H9 (cell line): ENCODE data around the gene ALOX15B. TPM values are rescaled to one million over a fixed set of nuclear protein-coding genes. Genes with fewer than 3 reads are reported as not detected.

ENCODE experiments used
- DNase-seq: peaks from one replicate; pipeline ENCODE4 v3.0.0-alpha.2; 2017
- H2AFZ ChIP-seq: one replicate; pipeline ENCODE4 v1.6.1; 2013; ENCODE audit warnings: mild to moderate bottlenecking, low read length, control low read depth, moderate library complexity
- H2AK5ac ChIP-seq: 2 replicates; pipeline ENCODE4 v1.6.1; 2013; ENCODE audit warnings: low read length, control low read depth, mixed read lengths; ENCODE audit not compliant: insufficient read length
- H2BK120ac ChIP-seq: one replicate; pipeline ENCODE4 v1.6.1; 2013; ENCODE audit warnings: low read depth, mild to moderate bottlenecking, low read length, control low read depth, inconsistent platforms; ENCODE audit not compliant: poor library complexity, severe bottlenecking
- H2BK12ac ChIP-seq: 2 replicates; pipeline ENCODE4 v1.6.1; 2013; ENCODE audit warnings: low read length, control low read depth, mixed read lengths, low read depth; ENCODE audit not compliant: insufficient read length
- H2BK15ac ChIP-seq: 2 replicates; pipeline ENCODE4 v1.6.1; 2013; ENCODE audit warnings: low read depth, low read length, control low read depth
- H2BK20ac ChIP-seq: one replicate; pipeline ENCODE4 v1.6.1; 2013; ENCODE audit warnings: low read depth, mild to moderate bottlenecking, low read length, control low read depth, inconsistent platforms; ENCODE audit not compliant: poor library complexity, severe bottlenecking
- H2BK5ac ChIP-seq: 2 replicates; pipeline ENCODE4 v1.6.1; 2013; ENCODE audit warnings: low read length, control low read depth, mixed read lengths; ENCODE audit not compliant: insufficient read length
- H3K14ac ChIP-seq: 2 replicates; pipeline ENCODE4 v1.6.1; 2013; ENCODE audit warnings: low read length, control low read depth; ENCODE audit not compliant: insufficient read depth
- H3K18ac ChIP-seq: 2 replicates; pipeline ENCODE4 v1.6.1; 2013; ENCODE audit warnings: low read depth, mild to moderate bottlenecking, mixed read lengths, low read length, control low read depth; ENCODE audit not compliant: insufficient read length
- H3K23ac ChIP-seq: 2 replicates; pipeline ENCODE4 v1.6.1; 2013; ENCODE audit warnings: low read length, control low read depth, mixed read lengths, low read depth; ENCODE audit not compliant: insufficient read length
- H3K23me2 ChIP-seq: 2 replicates; pipeline ENCODE4 v1.6.1; 2013; ENCODE audit warnings: low read depth, mild to moderate bottlenecking, mixed read lengths, low read length, control low read depth; ENCODE audit not compliant: insufficient read length, poor library complexity, severe bottlenecking
- H3K27ac ChIP-seq: 2 replicates; pipeline ENCODE4 v1.5.1; 2013; ENCODE audit warnings: low read length, control low read depth, mixed read lengths, low read depth; ENCODE audit not compliant: insufficient read length
- H3K27me3 ChIP-seq: 2 replicates; pipeline ENCODE4 v1.6.1; 2013; ENCODE audit warnings: low read length, control low read depth, inconsistent platforms; ENCODE audit not compliant: insufficient read depth
- H3K4ac ChIP-seq: 2 replicates; pipeline ENCODE4 v1.6.1; 2013; ENCODE audit warnings: low read depth, mild to moderate bottlenecking, control low read depth, inconsistent platforms, low read length, moderate library complexity
- H3K4me1 ChIP-seq: 2 replicates; pipeline ENCODE4 v1.6.1; 2013; ENCODE audit warnings: low read length, control low read depth, inconsistent platforms; ENCODE audit not compliant: insufficient read depth
- H3K4me2 ChIP-seq: 2 replicates; pipeline ENCODE4 v1.6.1; 2013; ENCODE audit warnings: low read length, control low read depth, mixed read lengths; ENCODE audit not compliant: insufficient read length, insufficient read depth
- H3K56ac ChIP-seq: 2 replicates; pipeline ENCODE4 v1.6.1; 2013; ENCODE audit warnings: low read depth, mild to moderate bottlenecking, mixed read lengths, low read length, control low read depth; ENCODE audit not compliant: insufficient read length
- H3K79me1 ChIP-seq: 2 replicates; pipeline ENCODE4 v1.6.1; 2013; ENCODE audit warnings: low read depth, mild to moderate bottlenecking, moderate library complexity, low read length, control low read depth, inconsistent platforms; ENCODE audit not compliant: insufficient read depth, poor library complexity, severe bottlenecking
- H3K79me2 ChIP-seq: 2 replicates; pipeline ENCODE4 v1.6.1; 2013; ENCODE audit warnings: low read length, control low read depth, inconsistent platforms; ENCODE audit not compliant: insufficient read depth
- H3K9ac ChIP-seq: 2 replicates; pipeline ENCODE4 v1.6.1; 2013; ENCODE audit warnings: low read length, control low read depth, mixed read lengths; ENCODE audit not compliant: insufficient read length; ENCODE audit errors: extremely low read depth
- H3K9me3 ChIP-seq: one replicate; pipeline ENCODE4 v1.6.1; 2013; ENCODE audit warnings: low read depth, low read length, inconsistent platforms; ENCODE audit not compliant: control insufficient read depth
- H3T11ph ChIP-seq: one replicate; pipeline ENCODE4 v1.6.1; 2013; ENCODE audit warnings: mild to moderate bottlenecking, low read length, control low read depth, inconsistent platforms
- H4K20me1 ChIP-seq: one replicate; pipeline ENCODE4 v1.6.1; 2013; ENCODE audit not compliant: control insufficient read depth, insufficient read length, insufficient read depth
- H4K5ac ChIP-seq: 2 replicates; pipeline ENCODE4 v1.6.1; 2013; ENCODE audit warnings: low read depth, mild to moderate bottlenecking, mixed read lengths, low read length, control low read depth; ENCODE audit not compliant: insufficient read length
- H4K8ac ChIP-seq: replicated peaks from 2 replicates; pipeline ENCODE4 v1.6.1; 2013; ENCODE audit warnings: low read length, control low read depth, mixed read lengths, low read depth; ENCODE audit not compliant: insufficient read length
- H4K91ac ChIP-seq: 2 replicates; pipeline ENCODE4 v1.6.1; 2013; ENCODE audit warnings: low read depth, mild to moderate bottlenecking, moderate library complexity, mixed read lengths, low read length, control low read depth; ENCODE audit not compliant: insufficient read length
- H3K27ac Mint-ChIP-seq, 3 experiments: 2 replicates in 2 of 3; 3 replicates in 1 of 3; pipeline ENCODE4 v1.8.0; 2020 to 2021; ENCODE audit warnings: mixed read lengths in 3 of 3, mild to moderate bottlenecking in 1 of 3, moderate library complexity in 1 of 3
- H3K27me3 Mint-ChIP-seq: 2 replicates; pipeline ENCODE4 v1.8.0; 2021; ENCODE audit warnings: low read depth, mild to moderate bottlenecking, moderate library complexity, mixed read lengths
- H3K36me3 Mint-ChIP-seq, 3 experiments: 2 replicates in 2 of 3; 3 replicates in 1 of 3; pipeline ENCODE4 v1.8.0; 2020 to 2021; ENCODE audit warnings: low read depth in 3 of 3, mixed read lengths in 3 of 3; ENCODE audit not compliant: insufficient read depth in 1 of 3
- H3K4me1 Mint-ChIP-seq, 2 experiments: 2 replicates each; pipeline ENCODE4 v1.8.0; 2020; ENCODE audit warnings: mixed read lengths in 2 of 2
- H3K4me3 Mint-ChIP-seq, 2 experiments: 2 replicates in 1 of 2; 3 replicates in 1 of 2; pipeline ENCODE4 v1.8.0; 2020 to 2021; ENCODE audit warnings: mild to moderate bottlenecking in 2 of 2, mixed read lengths in 2 of 2, moderate library complexity in 1 of 2
- H3K9me3 Mint-ChIP-seq, 2 experiments: 2 replicates in 1 of 2; 3 replicates in 1 of 2; pipeline ENCODE4 v1.8.0; 2020; ENCODE audit warnings: mild to moderate bottlenecking in 2 of 2, mixed read lengths in 2 of 2, moderate library complexity in 1 of 2
- CTCF ChIP-seq: fragments of 200-600 bp; sonication (generic); conservative IDR thresholded peaks from 3 replicates; pipeline ENCODE4 v1.8.0; 2021; ENCODE audit warnings: antibody characterized with exemption, mild to moderate bottlenecking
- WGBS: extraction: QIAGEN DNeasy Blood & Tissue Kit; methylation state at CpG from one replicate; pipeline ENCODE4 v1.1.7; 2013; ENCODE audit warnings: missing lambda C conversion rate, low lambda C conversion rate, mixed read lengths; ENCODE audit not compliant: insufficient read length; ENCODE audit errors: extremely low coverage; 5-methylcytosine and 5-hydroxymethylcytosine counted together
- total RNA-seq: library from RNA; stranded (reverse); gene quantifications from 2 replicates; pipeline ENCODE4 v1.2.1, GENCODE V29; 2021

ALOX15B gene
- total RNA-seq, 1 experiment from 2014 or later: not detected

- no peak overlapping the region for H2AFZ ChIP-seq
- H2AK5ac ChIP-seq: no peak overlapping the region
- no peak overlapping the region for H2BK5ac ChIP-seq
- H4K91ac ChIP-seq: no peak overlapping the region
- no peak overlapping the region for H2BK20ac ChIP-seq
- no peak overlapping the region for H4K5ac ChIP-seq
- H3K4me1 ChIP-seq: no peaks in the 10 kb centered on the region; the same call in 1 of the 2 replicates
- no peak overlapping the region for H3K4me2 ChIP-seq
- no peak for TF ChIP-seq CTCF
- H4K20me1 ChIP-seq: no peaks in the 10 kb centered on the region
- no peaks in the 10 kb centered on the region; a peak in 2 of 5 replicates for H3K9me3 Mint-ChIP-seq
- no peak overlapping the region for H3K9ac ChIP-seq
- H3K27ac ChIP-seq: no peak overlapping the region
- H3K27me3 ChIP-seq: no peaks in the 10 kb centered on the region
- no CpG with 5 or more reads among the region's 9 CpGs for WGBS
- no peak overlapping the region for H3K4ac ChIP-seq
- H3K14ac ChIP-seq: no peak overlapping the region; the same call in 1 of the 2 replicates
- H2BK15ac ChIP-seq: no peak overlapping the region
- no peak overlapping the region for H3K27ac Mint-ChIP-seq
- no peak overlapping the region for H3K4me3 Mint-ChIP-seq
- H2BK12ac ChIP-seq: no peak overlapping the region
- H3K23me2 ChIP-seq: no peaks in the 10 kb centered on the region
- H3K23ac ChIP-seq: no peak overlapping the region
- H3K79me1 ChIP-seq: no peaks in the 10 kb centered on the region
- H3K9me3 ChIP-seq: no peaks in the 10 kb centered on the region
- H3K4me1 Mint-ChIP-seq: peaks cover 14 to 16% of the 10 kb centered on the region in 2 experiments
- no peak overlapping the region for H2BK120ac ChIP-seq
- no peak overlapping the region for H3T11ph ChIP-seq
- H3K18ac ChIP-seq: no peak overlapping the region
- peaks cover 59% of the 10 kb centered on the region for H3K27me3 Mint-ChIP-seq
- no peaks in the 10 kb centered on the region for H3K79me2 ChIP-seq
- no peak for DNase-seq
- no peak overlapping the region for H3K56ac ChIP-seq
- H4K8ac ChIP-seq: no peak overlapping the region
- no peaks in the 10 kb centered on the region; a peak in 1 of 7 replicates for H3K36me3 Mint-ChIP-seq
Measured at GRCh38 chr17:8091033-8091687, 52.3 kb downstream of the ALOX15B start.
